ENCODE data around the gene CRB3. TPM values are rescaled to one million over a fixed set of nuclear protein-coding genes. Genes with fewer than 3 reads are reported as not detected.
A peak's percentile ranks its signal among the peaks of the same experiment; 100 is the strongest.

The CRB3 gene
- total RNA-seq, 1 experiment from 2014 or later: 53.9 TPM

DNA sequence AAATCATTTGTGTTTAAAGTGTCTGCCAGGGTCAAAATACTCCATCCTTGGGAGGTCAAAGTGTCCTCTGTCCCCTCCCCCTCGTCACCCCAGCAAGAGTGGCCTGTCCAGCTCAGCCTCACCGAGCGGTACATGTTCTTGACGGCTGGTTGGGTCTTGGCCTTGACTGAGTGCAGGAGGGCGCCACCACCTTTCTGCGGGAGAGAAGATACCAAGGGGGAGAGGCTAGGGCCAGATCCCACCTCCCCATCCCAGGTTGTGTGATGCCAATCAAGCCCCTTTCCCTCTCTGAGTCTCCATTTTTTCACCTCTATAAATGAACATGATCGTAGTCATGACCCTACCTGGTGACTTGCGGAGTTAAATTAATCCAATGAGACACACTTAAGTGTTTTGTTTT lies 6.1 kb downstream of the CRB3 start:
- ChIA-PET POLR2A (no interaction called here), CTCF (no interaction called here)
- Mint-ChIP-seq H3K4me1 (ENCODE audit: low read depth, unreplicated experiment) (peaks cover 16% of the 10 kb centered on the region), H3K27ac (ENCODE audit: unreplicated experiment) (no peak overlapping the region), H3K36me3 (ENCODE audit: insufficient read depth, unreplicated experiment) (peaks cover 52% of the 10 kb centered on the region), H3K27me3 (ENCODE audit: insufficient read depth, unreplicated experiment) (no peaks in the 10 kb centered on the region), H3K9me3 (ENCODE audit: unreplicated experiment) (no peaks in the 10 kb centered on the region), H3K4me3 (ENCODE audit: unreplicated experiment) (no peak overlapping the region)
- H3K27me3 ChIP-seq (replicated peaks; ENCODE audit: control insufficient read depth, insufficient read depth, low read length): no peaks in the 10 kb centered on the region
- peaks cover 14% of the 10 kb centered on the region for H3K4me1 ChIP-seq
- intact Hi-C loops (cut with micrococcal nuclease; ENCODE audit: unreplicated experiment): no loop called here
- no peak for DNase-seq
- TF ChIP-seq, protein P1, sequence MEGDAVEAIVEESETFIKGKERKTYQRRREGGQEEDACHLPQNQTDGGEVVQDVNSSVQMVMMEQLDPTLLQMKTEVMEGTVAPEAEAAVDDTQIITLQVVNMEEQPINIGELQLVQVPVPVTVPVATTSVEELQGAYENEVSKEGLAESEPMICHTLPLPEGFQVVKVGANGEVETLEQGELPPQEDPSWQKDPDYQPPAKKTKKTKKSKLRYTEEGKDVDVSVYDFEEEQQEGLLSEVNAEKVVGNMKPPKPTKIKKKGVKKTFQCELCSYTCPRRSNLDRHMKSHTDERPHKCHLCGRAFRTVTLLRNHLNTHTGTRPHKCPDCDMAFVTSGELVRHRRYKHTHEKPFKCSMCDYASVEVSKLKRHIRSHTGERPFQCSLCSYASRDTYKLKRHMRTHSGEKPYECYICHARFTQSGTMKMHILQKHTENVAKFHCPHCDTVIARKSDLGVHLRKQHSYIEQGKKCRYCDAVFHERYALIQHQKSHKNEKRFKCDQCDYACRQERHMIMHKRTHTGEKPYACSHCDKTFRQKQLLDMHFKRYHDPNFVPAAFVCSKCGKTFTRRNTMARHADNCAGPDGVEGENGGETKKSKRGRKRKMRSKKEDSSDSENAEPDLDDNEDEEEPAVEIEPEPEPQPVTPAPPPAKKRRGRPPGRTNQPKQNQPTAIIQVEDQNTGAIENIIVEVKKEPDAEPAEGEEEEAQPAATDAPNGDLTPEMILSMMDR (IDR thresholded peaks at IDR 0.05; ENCODE audit: insufficient read depth in 1 of 2, low read depth in 1 of 2, low read length in 1 of 2, severe bottlenecking in 1 of 2, unreplicated experiment in 1 of 2): no peak
- no peaks in the 10 kb centered on the region for H3K9me3 ChIP-seq
- no TSS peak for BruUV-seq (replicated peaks)
- peaks cover 4% of the 10 kb centered on the region for H3K36me3 ChIP-seq (ENCODE audit: control insufficient read depth, insufficient read depth, low read length)
- no peak overlapping the region for H3K4me3 ChIP-seq (ENCODE audit: low read depth, low read length)

DNA sequence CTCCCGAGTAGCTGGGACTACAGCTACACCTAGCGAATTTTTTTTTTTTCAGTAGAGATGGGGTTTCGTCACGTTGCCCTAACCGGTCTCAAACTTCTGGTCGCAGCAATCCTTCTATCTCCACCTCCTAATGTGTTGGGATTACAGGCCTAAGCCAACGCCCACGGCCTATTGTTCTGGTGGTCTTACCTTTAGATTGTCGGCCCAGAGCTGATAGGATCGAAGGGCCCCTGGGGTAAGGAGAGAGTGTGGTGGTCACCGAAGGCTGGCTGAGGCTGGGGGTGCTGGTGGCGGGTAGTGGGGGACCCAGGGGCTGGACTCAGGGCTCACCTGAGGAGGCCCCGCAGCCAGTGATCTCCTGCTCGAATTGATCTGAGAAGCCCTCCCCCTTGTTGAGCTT lies 7.0 kb downstream of the CRB3 start:
- no peak overlapping the region for H3K4me3 ChIP-seq (ENCODE audit: low read depth, low read length)
- H3K4me1 ChIP-seq: peaks cover 14% of the 10 kb centered on the region
- no peaks in the 10 kb centered on the region for H3K27me3 ChIP-seq (replicated peaks; ENCODE audit: control insufficient read depth, insufficient read depth, low read length)
- no peak for DNase-seq
- H3K9me3 ChIP-seq: no peaks in the 10 kb centered on the region
- TF ChIP-seq, protein P1 (IDR thresholded peaks at IDR 0.05; ENCODE audit: insufficient read depth in 1 of 2, low read depth in 1 of 2, low read length in 1 of 2, severe bottlenecking in 1 of 2, unreplicated experiment in 1 of 2): no peak
- no peaks in the 10 kb centered on the region for H3K9me3 Mint-ChIP-seq (ENCODE audit: unreplicated experiment)
- peaks cover 9% of the 10 kb centered on the region for H3K4me1 Mint-ChIP-seq (ENCODE audit: low read depth, unreplicated experiment)
- H3K4me3 Mint-ChIP-seq (ENCODE audit: unreplicated experiment): no peak overlapping the region
- ChIA-PET CTCF (no interaction called here), POLR2A (interaction anchor here (0.8 kb wide), 1 partner anchor 68 kb away, joined by 7 read pairs; no protein-coding TSS in a partner anchor)
- peaks cover 52% of the 10 kb centered on the region for H3K36me3 Mint-ChIP-seq (ENCODE audit: insufficient read depth, unreplicated experiment)
- no peaks in the 10 kb centered on the region for H3K27me3 Mint-ChIP-seq (ENCODE audit: insufficient read depth, unreplicated experiment)
- BruUV-seq (replicated peaks): no TSS peak
- intact Hi-C loops (cut with micrococcal nuclease; ENCODE audit: unreplicated experiment): no loop called here
- peaks cover 4% of the 10 kb centered on the region for H3K36me3 ChIP-seq (ENCODE audit: control insufficient read depth, insufficient read depth, low read length)
- no peak overlapping the region for H3K27ac Mint-ChIP-seq (ENCODE audit: unreplicated experiment)

DNA sequence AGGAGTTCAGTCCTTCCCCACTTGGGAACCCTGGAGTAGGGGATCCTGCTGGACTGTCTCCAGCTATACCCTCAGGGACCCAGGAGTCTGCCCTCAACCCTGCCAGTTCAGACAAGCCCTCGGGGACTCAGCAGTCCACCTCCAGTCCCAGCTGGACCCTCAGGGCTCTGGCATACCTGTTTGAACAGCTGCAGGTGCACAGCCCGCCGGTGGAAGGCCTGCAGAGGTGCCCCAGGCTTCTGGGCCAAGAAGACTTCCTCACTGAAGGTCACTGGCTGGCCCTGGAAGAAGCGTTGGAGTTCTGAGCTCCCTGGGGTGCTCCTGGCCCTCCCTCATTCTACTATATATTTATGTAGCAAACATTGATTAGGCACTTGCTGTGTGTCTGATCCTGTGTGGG lies 8.6 kb downstream of the CRB3 start:
- intact Hi-C loops (cut with micrococcal nuclease; ENCODE audit: unreplicated experiment): no loop called here
- no peaks in the 10 kb centered on the region; the same call in none of the 2 replicates for H3K36me3 ChIP-seq (ENCODE audit: control insufficient read depth, insufficient read depth, low read length)
- no TSS peak for BruUV-seq (replicated peaks)
- H3K4me1 Mint-ChIP-seq (ENCODE audit: low read depth, unreplicated experiment): peaks cover 9% of the 10 kb centered on the region
- H3K27me3 Mint-ChIP-seq (ENCODE audit: insufficient read depth, unreplicated experiment): no peaks in the 10 kb centered on the region
- ChIA-PET CTCF (interaction anchor here (0.7 kb wide), 1 partner anchor 391 kb away, joined by 4 read pairs; no protein-coding TSS in a partner anchor), POLR2A (interaction anchor here (0.8 kb wide), 1 partner anchor 8 kb away, joined by 9 read pairs; the partner anchor contains the start of gene CRB3)
- H3K9me3 Mint-ChIP-seq (ENCODE audit: unreplicated experiment): no peaks in the 10 kb centered on the region
- peaks cover 45% of the 10 kb centered on the region for H3K36me3 Mint-ChIP-seq (ENCODE audit: insufficient read depth, unreplicated experiment)
- TF ChIP-seq, protein P1 (IDR thresholded peaks at IDR 0.05; ENCODE audit: insufficient read depth in 1 of 2, low read depth in 1 of 2, low read length in 1 of 2, severe bottlenecking in 1 of 2, unreplicated experiment in 1 of 2): no peak
- peaks cover 19% of the 10 kb centered on the region for H3K4me1 ChIP-seq
- no peak overlapping the region for H3K27ac Mint-ChIP-seq (ENCODE audit: unreplicated experiment)
- no peak overlapping the region for H3K4me3 ChIP-seq (ENCODE audit: low read depth, low read length)
- no peaks in the 10 kb centered on the region for H3K9me3 ChIP-seq
- DNase-seq: peak; percentile 30 to 64
- no peak overlapping the region for H3K4me3 Mint-ChIP-seq (ENCODE audit: unreplicated experiment)
- H3K27me3 ChIP-seq (replicated peaks; ENCODE audit: control insufficient read depth, insufficient read depth, low read length): no peaks in the 10 kb centered on the region

All from Caco-2 (cell line).